Neural progenitor cell (in vitro differentiated cells): ENCODE data around the gene GJB3. TPM values are rescaled to one million over a fixed set of nuclear protein-coding genes. Genes with fewer than 3 reads are reported as not detected.

Source experiments
- DNase-seq: peaks from one replicate; pipeline ENCODE4 v3.0.0-alpha.2; 2016; ENCODE audit warnings: low spot score
- H2AFZ ChIP-seq: fragments of 200-600 bp; sonication (generic); replicated peaks from 2 replicates; pipeline ENCODE4 v1.6.1; 2016; ENCODE audit warnings: antibody characterized with exemption
- H3F3A ChIP-seq: fragments of 200-600 bp; sonication (generic); 2 replicates; pipeline ENCODE4 v1.6.1; 2016; ENCODE audit warnings: antibody characterized with exemption, low read depth
- H3K27ac ChIP-seq: fragments of 200-600 bp; sonication (generic); 2 replicates; pipeline ENCODE4 v1.5.1; 2016; ENCODE audit warnings: mild to moderate bottlenecking
- H3K27me3 ChIP-seq: fragments of 200-600 bp; sonication (generic); 2 replicates; pipeline ENCODE4 v1.6.1; 2016; ENCODE audit warnings: mild to moderate bottlenecking, moderate library complexity
- H3K36me3 ChIP-seq: fragments of 200-600 bp; sonication (generic); 2 replicates; pipeline ENCODE4 v1.5.1; 2016
- H3K4me1 ChIP-seq: fragments of 200-600 bp; sonication (generic); 2 replicates; pipeline ENCODE4 v1.6.1; 2016; ENCODE audit warnings: mixed run types
- H3K4me2 ChIP-seq: fragments of 200-600 bp; sonication (generic); 2 replicates; pipeline ENCODE4 v1.6.1; 2016
- H3K4me3 ChIP-seq: fragments of 200-600 bp; sonication (generic); 2 replicates; pipeline ENCODE4 v1.5.1; 2016
- H3K79me2 ChIP-seq: fragments of 200-600 bp; sonication (generic); 2 replicates; pipeline ENCODE4 v1.6.1; 2016; ENCODE audit warnings: low read depth
- H3K9ac ChIP-seq: fragments of 200-600 bp; sonication (generic); 2 replicates; pipeline ENCODE4 v1.6.1; 2016
- H3K9me3 ChIP-seq: fragments of 200-600 bp; sonication (generic); 2 replicates; pipeline ENCODE4 v1.5.1; 2016; ENCODE audit warnings: low read depth
- H4K20me1 ChIP-seq: fragments of 200-600 bp; sonication (generic); 2 replicates; pipeline ENCODE4 v1.6.1; 2016; ENCODE audit warnings: low read depth
- H3K27ac Mint-ChIP-seq: 3 replicates; pipeline ENCODE4 v1.8.0; 2021; ENCODE audit warnings: mixed read lengths
- H3K27me3 Mint-ChIP-seq: 2 replicates; pipeline ENCODE4 v1.8.0; 2022; ENCODE audit warnings: low read depth, mild to moderate bottlenecking, inconsistent platforms, moderate library complexity, mixed read lengths; ENCODE audit not compliant: insufficient read depth
- H3K36me3 Mint-ChIP-seq: 3 replicates; pipeline ENCODE4 v1.8.0; 2021; ENCODE audit warnings: mixed read lengths
- H3K4me1 Mint-ChIP-seq: 3 replicates; pipeline ENCODE4 v1.8.0; 2021; ENCODE audit warnings: mixed read lengths
- H3K4me3 Mint-ChIP-seq: 3 replicates; pipeline ENCODE4 v1.8.0; 2021; ENCODE audit warnings: mild to moderate bottlenecking, moderate library complexity, mixed read lengths
- H3K9me3 Mint-ChIP-seq: 3 replicates; pipeline ENCODE4 v1.8.0; 2020; ENCODE audit warnings: mixed read lengths
- CTCF ChIP-seq: fragments of 200-600 bp; sonication (generic); IDR thresholded peaks from 2 replicates; pipeline ENCODE4 v1.5.1; 2017; ENCODE audit warnings: antibody characterized with exemption, mild to moderate bottlenecking
- EZH2 ChIP-seq: fragments of 200-600 bp; sonication (generic); IDR thresholded peaks from 2 replicates; pipeline ENCODE4 v1.6.1; 2017; ENCODE audit warnings: antibody characterized with exemption, mild to moderate bottlenecking, moderate library complexity
- EZH2phosphoT487 ChIP-seq: fragments of 200-600 bp; sonication (generic); IDR thresholded peaks from 2 replicates; pipeline ENCODE4 v1.6.1; 2017; ENCODE audit warnings: antibody characterized with exemption
- total RNA-seq: library from RNA; depleted of rRNA; stranded (reverse); fragments of >200 nt; gene quantifications from 2 replicates; pipeline ENCODE4 v1.2.3, GENCODE V29; 2015; ENCODE audit warnings: low replicate concordance

GJB3 gene
- total RNA-seq, 1 donor from 2014 or later, result not detected

- no peaks in the 10 kb centered on the region for H3K79me2 ChIP-seq
- no peak for DNase-seq
- Mint-ChIP-seq H3K36me3 (no peaks in the 10 kb centered on the region), H3K4me3 (no peak overlapping the region), H3K9me3 (no peaks in the 10 kb centered on the region), H3K27ac (no peak overlapping the region), H3K4me1 (peaks cover 16% of the 10 kb centered on the region), H3K27me3 (peaks cover 30% of the 10 kb centered on the region)
- TF ChIP-seq CTCF (no peak), EZH2 (no peak), EZH2phosphoT487 (no peak)
- H3K27ac ChIP-seq, result no peak overlapping the region
- no peaks in the 10 kb centered on the region for H4K20me1 ChIP-seq
- no peak overlapping the region for H3K9ac ChIP-seq
- no peaks in the 10 kb centered on the region for H3K36me3 ChIP-seq
- peaks cover 8% of the 10 kb centered on the region for H3F3A ChIP-seq
- H3K27me3 ChIP-seq, result peaks cover 15% of the 10 kb centered on the region
- no peak overlapping the region for H3K4me2 ChIP-seq
- H3K4me3 ChIP-seq, result no peak overlapping the region
- no peak overlapping the region for H2AFZ ChIP-seq
- H3K4me1 ChIP-seq, result peaks cover 10% of the 10 kb centered on the region
- no peaks in the 10 kb centered on the region for H3K9me3 ChIP-seq
Measured at GRCh38 chr1:34746101-34746500, 34.9 kb upstream of the GJB3 start.

- Histone ChIP-seq H3K9ac (no peak overlapping the region), H3K4me3 (no peak overlapping the region), H3K9me3 (no peaks in the 10 kb centered on the region), H3K27me3 (peaks cover 6% of the 10 kb centered on the region), H3K27ac (no peak overlapping the region), H3K4me2 (no peak overlapping the region), H3F3A (peaks cover 8% of the 10 kb centered on the region), H2AFZ (no peak overlapping the region), H4K20me1 (no peaks in the 10 kb centered on the region), H3K4me1 (peaks cover 10% of the 10 kb centered on the region), H3K36me3 (no peaks in the 10 kb centered on the region), H3K79me2 (no peaks in the 10 kb centered on the region)
- Mint-ChIP-seq H3K27me3 (peaks cover 27% of the 10 kb centered on the region), H3K36me3 (no peaks in the 10 kb centered on the region), H3K9me3 (no peaks in the 10 kb centered on the region), H3K4me1 (peaks cover 13% of the 10 kb centered on the region), H3K27ac (no peak overlapping the region), H3K4me3 (no peak overlapping the region)
- DNase-seq, result no peak
- TF ChIP-seq EZH2, result no peak
- TF ChIP-seq CTCF, result no peak
Measured at GRCh38 chr1:34746785-34747637, 34.0 kb upstream of the GJB3 start.

DNA sequence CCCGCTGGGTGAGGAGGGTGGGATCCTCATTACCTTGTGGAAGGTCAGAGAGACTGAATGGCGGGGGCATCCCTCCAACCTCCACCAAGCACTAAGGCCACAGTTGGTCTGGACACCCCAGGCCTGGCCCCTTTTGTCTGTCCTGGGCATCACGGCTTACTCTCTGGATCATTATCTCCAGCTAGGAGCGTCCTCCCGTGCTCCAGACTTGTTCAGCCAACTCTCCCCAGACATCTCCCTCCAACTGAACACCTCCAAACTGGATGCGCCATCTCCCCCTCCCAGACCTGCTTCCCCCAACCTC, 33.4 kb upstream of the GJB3 start:
- H3K9me3 Mint-ChIP-seq, result no peaks in the 10 kb centered on the region
- no peaks in the 10 kb centered on the region for H4K20me1 ChIP-seq
- no peaks in the 10 kb centered on the region for H3K79me2 ChIP-seq
- DNase-seq, result no peak
- H3K4me1 Mint-ChIP-seq, result peaks cover 10% of the 10 kb centered on the region
- H3K9me3 ChIP-seq, result no peaks in the 10 kb centered on the region
- H3K9ac ChIP-seq, result no peak overlapping the region
- no peaks in the 10 kb centered on the region for H3K36me3 Mint-ChIP-seq
- peaks cover under 1% of the 10 kb centered on the region for H3K27me3 ChIP-seq
- no peak overlapping the region for H3K27ac ChIP-seq
- H3K27ac Mint-ChIP-seq, result no peak overlapping the region
- peaks cover 10% of the 10 kb centered on the region for H3K4me1 ChIP-seq
- H3K4me2 ChIP-seq, result no peak overlapping the region
- no peak for TF ChIP-seq EZH2
- no peak for TF ChIP-seq CTCF
- no peak for TF ChIP-seq EZH2phosphoT487
- H2AFZ ChIP-seq, result no peak overlapping the region
- H3K27me3 Mint-ChIP-seq, result peaks cover 27% of the 10 kb centered on the region
- no peak overlapping the region for H3K4me3 Mint-ChIP-seq
- H3F3A ChIP-seq, result peaks cover 8% of the 10 kb centered on the region
- H3K36me3 ChIP-seq, result no peaks in the 10 kb centered on the region
- H3K4me3 ChIP-seq, result no peak overlapping the region
